HUES6 (cell line): ENCODE results near the gene MSI2.

Experiments used
- H3K27ac ChIP-seq: 2 replicates; pipeline ENCODE4 v1.7.0; 2013; ENCODE audit warnings: low read depth, mild to moderate bottlenecking, low read length, inconsistent platforms
- H3K27me3 ChIP-seq: 2 replicates; pipeline ENCODE4 v1.6.1; 2013; ENCODE audit warnings: low read length; ENCODE audit not compliant: control insufficient read depth, insufficient read depth
- H3K36me3 ChIP-seq: 2 replicates; pipeline ENCODE4 v1.6.1; 2013; ENCODE audit warnings: low read length; ENCODE audit not compliant: control insufficient read depth, insufficient read depth
- H3K4me1 ChIP-seq: 2 replicates; pipeline ENCODE4 v1.6.1; 2013; ENCODE audit warnings: low read length; ENCODE audit not compliant: control insufficient read depth, insufficient read depth
- H3K4me3 ChIP-seq: 2 replicates; pipeline ENCODE4 v1.5.1; 2013; ENCODE audit warnings: low read depth, low read length
- H3K9ac ChIP-seq: one replicate; pipeline ENCODE4 v1.6.1; 2013; ENCODE audit warnings: mild to moderate bottlenecking, low read length
- H3K9me3 ChIP-seq: 2 replicates; pipeline ENCODE4 v1.6.1; 2013; ENCODE audit warnings: low read depth, low read length; ENCODE audit not compliant: control insufficient read depth, insufficient read depth

The MSI2 gene

DNA sequence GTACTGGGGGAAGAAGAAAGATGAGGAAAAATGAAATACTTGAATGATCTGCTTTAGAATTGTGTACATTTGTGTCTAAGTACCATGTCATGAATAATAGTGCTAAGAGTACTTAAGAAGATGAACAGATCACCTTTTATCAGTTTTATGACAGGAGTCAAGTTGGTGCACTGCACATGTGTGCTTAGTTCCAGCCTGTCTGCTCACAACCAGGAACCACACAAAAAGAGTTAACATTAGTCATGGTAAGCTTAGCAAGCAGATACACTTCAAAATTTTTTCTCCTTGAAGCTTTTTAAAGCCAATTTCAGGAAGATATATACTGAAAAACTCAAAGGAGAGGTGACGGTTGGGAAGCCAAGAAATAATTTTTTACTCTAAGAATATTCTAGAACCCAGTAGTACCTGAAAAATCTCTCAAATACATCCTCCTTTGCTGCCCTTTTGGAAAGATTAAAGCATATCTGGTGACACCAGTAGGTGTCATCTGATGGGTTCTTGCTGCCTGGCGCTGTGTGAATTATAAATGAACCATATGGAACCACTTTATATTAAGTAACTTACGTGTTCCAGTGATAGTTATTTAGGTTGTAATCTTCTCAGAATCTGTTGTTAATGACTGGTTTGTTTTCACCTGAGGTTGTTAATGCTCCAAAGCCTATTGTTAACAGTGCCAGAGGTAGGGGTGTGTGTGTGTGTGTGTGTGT is 93.4 kb downstream of the MSI2 start:
- Histone ChIP-seq H3K4me3 (no peak overlapping the region), H3K9ac (no peak overlapping the region), H3K36me3 (peaks cover 11% of the 10 kb centered on the region), H3K27me3 (no peaks in the 10 kb centered on the region), H3K9me3 (no peaks in the 10 kb centered on the region), H3K4me1 (0 out of 2 replicates have a peak, but pooled peaks cover 3% of the 10 kb centered on the region), H3K27ac (no peak overlapping the region)

DNA sequence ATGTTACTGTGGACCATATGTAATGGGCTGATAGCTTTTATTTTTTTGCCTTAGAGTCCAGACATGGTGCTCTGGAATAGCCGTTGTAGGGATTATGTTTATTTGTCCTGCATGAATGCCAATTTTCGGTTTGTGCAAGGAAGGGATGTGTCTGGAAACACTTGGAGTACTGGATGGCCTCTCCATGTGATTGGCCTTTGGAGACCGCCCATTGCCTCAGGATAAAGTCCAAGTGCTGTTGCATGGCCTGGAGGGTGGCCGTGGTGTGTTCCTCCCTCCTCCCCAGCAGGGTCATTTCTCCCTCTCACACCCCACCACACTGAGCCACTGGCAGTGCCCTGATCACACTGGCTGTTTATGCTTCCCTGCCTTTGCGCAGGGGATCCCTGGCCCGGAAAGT is 93.9 kb downstream of the MSI2 start:
- Histone ChIP-seq H3K27me3 (no peaks in the 10 kb centered on the region), H3K4me1 (0 out of 2 replicates have a peak, but pooled peaks cover 3% of the 10 kb centered on the region), H3K9ac (no peak overlapping the region), H3K27ac (no peak overlapping the region), H3K4me3 (no peak overlapping the region), H3K36me3 (peaks cover 11% of the 10 kb centered on the region), H3K9me3 (no peaks in the 10 kb centered on the region)

- Histone ChIP-seq H3K36me3 (peaks cover 10% of the 10 kb centered on the region), H3K9ac (no peak overlapping the region), H3K4me1 (peaks cover 19% of the 10 kb centered on the region), H3K9me3 (no peaks in the 10 kb centered on the region), H3K27me3 (no peaks in the 10 kb centered on the region), H3K4me3 (no peak overlapping the region), H3K27ac (no peak overlapping the region)
Observed at GRCh38 chr17:57352665-57353175, 96.4 kb downstream of the MSI2 start.

DNA sequence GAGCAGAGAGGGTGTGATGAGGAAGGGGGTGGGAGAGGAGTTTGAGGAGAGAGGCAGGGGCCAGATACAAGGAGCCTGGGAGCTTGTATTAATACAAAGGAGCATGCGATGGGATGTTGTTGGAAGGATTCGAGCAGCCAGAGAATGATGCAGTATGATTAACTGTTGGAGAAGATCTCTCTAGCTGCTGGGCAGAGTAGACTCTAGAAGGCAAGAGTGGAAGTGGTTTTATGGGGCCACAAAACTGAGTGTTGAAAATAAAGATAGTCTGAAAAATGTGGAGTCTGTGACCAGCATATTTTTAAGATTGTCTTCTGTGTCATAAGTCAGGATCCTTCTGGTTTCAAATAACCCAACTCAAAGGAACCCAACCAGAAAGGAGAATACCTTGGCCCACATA is 98.3 kb downstream of the MSI2 start:
- Histone ChIP-seq H3K9ac (no peak overlapping the region), H3K27me3 (no peaks in the 10 kb centered on the region), H3K4me3 (no peak overlapping the region), H3K4me1 (peaks cover 19% of the 10 kb centered on the region), H3K9me3 (no peaks in the 10 kb centered on the region), H3K36me3 (peaks cover 4% of the 10 kb centered on the region; the same call in 1 of the 2 replicates), H3K27ac (no peak overlapping the region)

DNA sequence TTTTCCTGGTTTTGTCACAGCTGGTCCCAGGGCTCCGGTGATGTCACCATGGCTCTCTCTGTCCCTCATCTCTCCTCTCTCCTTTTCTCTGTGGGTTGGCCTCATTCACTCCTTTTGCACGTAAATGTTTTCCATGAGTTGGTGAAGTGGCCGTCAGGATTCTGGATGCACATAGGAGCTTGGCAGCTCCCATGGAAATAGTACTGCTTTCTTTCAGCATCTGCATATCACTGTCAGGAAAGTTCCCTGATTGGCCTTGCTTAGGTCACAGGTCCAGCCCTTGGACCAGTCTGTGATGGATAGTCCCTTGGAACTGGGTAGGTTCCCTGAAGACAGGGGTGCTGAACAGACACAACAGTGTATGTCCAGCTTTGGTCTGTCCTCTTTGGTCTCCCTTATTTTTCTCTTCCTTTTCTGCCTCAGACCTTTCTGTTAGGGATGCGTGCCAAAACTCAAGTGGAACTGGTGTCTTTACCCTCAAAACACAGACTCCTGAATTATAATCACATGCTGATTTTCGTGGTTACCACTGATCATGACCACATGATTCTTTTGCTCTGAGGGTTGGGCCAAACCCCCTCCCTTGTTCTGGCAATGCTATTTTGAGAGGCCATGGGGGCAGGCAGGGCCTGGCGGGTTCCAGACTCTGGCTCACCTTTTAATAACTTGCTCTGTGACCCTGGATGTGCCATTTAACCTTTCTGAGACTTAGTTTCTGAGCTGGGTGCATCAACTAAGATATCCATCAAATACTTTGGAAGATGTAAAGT is 99.0 kb downstream of the MSI2 start:
- H3K27ac ChIP-seq: no peak overlapping the region
- no peak overlapping the region for H3K9ac ChIP-seq
- H3K27me3 ChIP-seq: no peaks in the 10 kb centered on the region
- H3K4me1 ChIP-seq: peaks cover 19% of the 10 kb centered on the region
- peaks cover 4% of the 10 kb centered on the region; the same call in 1 of the 2 replicates for H3K36me3 ChIP-seq
- no peak overlapping the region for H3K4me3 ChIP-seq
- no peaks in the 10 kb centered on the region for H3K9me3 ChIP-seq

DNA sequence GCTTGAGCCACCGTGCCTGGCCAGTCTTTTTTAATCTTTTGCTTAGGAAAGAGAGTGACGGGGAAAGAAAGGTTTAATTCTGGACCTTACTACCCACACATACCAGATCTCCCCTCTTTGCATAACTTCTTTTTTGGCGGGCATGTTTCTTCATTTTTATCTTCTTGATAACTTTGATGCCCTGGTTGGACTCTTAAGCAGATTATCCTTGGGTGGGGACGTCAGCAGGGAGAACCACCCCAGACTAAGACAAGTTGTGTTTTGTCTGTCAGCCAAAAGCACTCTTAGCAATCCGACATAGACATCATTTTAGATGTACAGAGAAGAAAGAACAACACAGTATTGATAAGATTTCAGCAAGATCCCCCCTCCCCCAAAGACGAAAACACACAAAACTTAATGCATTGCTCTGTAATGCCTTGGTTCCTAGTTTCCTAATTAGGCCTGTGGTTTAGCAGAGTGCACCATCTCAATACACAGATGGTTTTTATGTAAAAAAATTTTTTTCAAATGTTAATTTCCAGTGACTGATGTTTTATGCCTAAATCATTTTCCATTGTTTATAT is 99.9 kb downstream of the MSI2 start:
- Histone ChIP-seq H3K36me3 (no peaks in the 10 kb centered on the region), H3K4me1 (peaks cover 19% of the 10 kb centered on the region), H3K4me3 (no peak overlapping the region), H3K9ac (no peak overlapping the region), H3K9me3 (no peaks in the 10 kb centered on the region), H3K27ac (no peak overlapping the region), H3K27me3 (no peaks in the 10 kb centered on the region)

- H3K27me3 ChIP-seq: no peaks in the 10 kb centered on the region
- peak overlapping the region; percentile 0 for H3K9ac ChIP-seq
- H3K27ac ChIP-seq: peak overlapping the region; percentile 36; the same call in 1 of the 2 replicates
- peaks cover 19% of the 10 kb centered on the region for H3K4me1 ChIP-seq
- no peaks in the 10 kb centered on the region for H3K9me3 ChIP-seq
- no peaks in the 10 kb centered on the region for H3K36me3 ChIP-seq
- H3K4me3 ChIP-seq: no peak overlapping the region
Observed at GRCh38 chr17:57356719-57357391, 100.5 kb downstream of the MSI2 start.

- Histone ChIP-seq H3K27ac (no peak overlapping the region), H3K4me1 (peaks cover 19% of the 10 kb centered on the region), H3K9ac (peak overlapping the region; percentile 0), H3K4me3 (no peak overlapping the region), H3K27me3 (no peaks in the 10 kb centered on the region), H3K9me3 (no peaks in the 10 kb centered on the region), H3K36me3 (no peaks in the 10 kb centered on the region)
Observed at GRCh38 chr17:57357392-57357784, 101.1 kb downstream of the MSI2 start.

GRCh38 chr17:57357830-57358430 is 101.6 kb downstream of the MSI2 start:
- no peak overlapping the region for H3K4me3 ChIP-seq
- no peak overlapping the region for H3K9ac ChIP-seq
- no peaks in the 10 kb centered on the region for H3K9me3 ChIP-seq
- no peaks in the 10 kb centered on the region for H3K36me3 ChIP-seq
- peaks cover 19% of the 10 kb centered on the region for H3K4me1 ChIP-seq
- H3K27me3 ChIP-seq: no peaks in the 10 kb centered on the region
- no peak overlapping the region for H3K27ac ChIP-seq

- H3K9ac ChIP-seq: no peak overlapping the region
- no peaks in the 10 kb centered on the region for H3K9me3 ChIP-seq
- H3K4me3 ChIP-seq: no peak overlapping the region
- H3K27me3 ChIP-seq: no peaks in the 10 kb centered on the region
- H3K4me1 ChIP-seq: peaks cover 24% of the 10 kb centered on the region
- H3K27ac ChIP-seq: no peak overlapping the region
- H3K36me3 ChIP-seq: no peaks in the 10 kb centered on the region
Observed at GRCh38 chr17:57360266-57360665, 103.9 kb downstream of the MSI2 start.
